Stomach (tissue), 9 donors: Measurements from ENCODE around the gene MCF2L2. TPM values are rescaled to one million over a fixed set of nuclear protein-coding genes. Genes with fewer than 3 reads are reported as not detected.

Experiments used
- DNase-seq, 2 donors: peaks; one replicate each; pipeline versions ENCODE4 v3.0.0 to v3.0.0-alpha.2; 2013 to 2019
- H3K27ac ChIP-seq, 5 donors: fragments of 200-600 bp in 4 of 5; sonication (generic) in 4 of 5; one replicate each; pipeline ENCODE4 v1.5.1; 2013 to 2019; ENCODE audit warnings: mild to moderate bottlenecking in 1 of 5, moderate library complexity in 1 of 5
- H3K27me3 ChIP-seq, 3 donors: fragments of 200-600 bp; sonication (generic); one replicate each; pipeline ENCODE4 v1.5.1; 2017 to 2019; ENCODE audit warnings: mixed run types in 1 of 3
- H3K36me3 ChIP-seq, 4 donors: fragments of 200-600 bp; sonication (generic); 1 replicate in 3 of 4; 2 replicates in 1 of 4; pipeline ENCODE4 v1.5.1; 2016 to 2019
- H3K4me1 ChIP-seq, 4 donors: fragments of 200-600 bp; sonication (generic); one replicate each; pipeline ENCODE4 v1.5.1; 2016 to 2019
- H3K4me3 ChIP-seq, 4 donors: fragments of 200-600 bp; sonication (generic) in 3 of 4; one replicate each; pipeline ENCODE4 v1.5.1; 2016 to 2019; ENCODE audit warnings: mild to moderate bottlenecking in 1 of 4
- H3K9me3 ChIP-seq, 4 donors: fragments of 200-600 bp; sonication (generic); one replicate each; pipeline ENCODE4 v1.5.1; 2016 to 2019
- CTCF ChIP-seq, 7 experiments: fragments of 450-650 bp in 4 of 7; fragments of 200-600 bp in 3 of 7; sonication (generic) in 3 of 7; IDR thresholded peaks; one replicate each; pipeline ENCODE4 v1.5.1; 2016 to 2019; ENCODE audit warnings: antibody characterized with exemption in 7 of 7, control low read depth in 2 of 7, mild to moderate bottlenecking in 1 of 7
- EP300 ChIP-seq: sonication (generic); formaldehyde crosslinking; IDR thresholded peaks from one replicate; pipeline ENCODE4 v1.6.1; 2017; ENCODE audit warnings: antibody characterized with exemption
- POLR2A ChIP-seq, 4 donors: fragments of 450-650 bp; IDR thresholded peaks; one replicate each; pipeline ENCODE4 v1.6.1; 2016; ENCODE audit warnings: antibody characterized with exemption in 4 of 4, control low read depth in 2 of 4, mild to moderate bottlenecking in 1 of 4, moderate library complexity in 1 of 4
- POLR2AphosphoS5 ChIP-seq, 3 donors: sonication (generic); formaldehyde crosslinking; IDR thresholded peaks; one replicate each; pipeline ENCODE4 v1.6.1; 2016; ENCODE audit warnings: antibody characterized with exemption in 3 of 3
- WGBS, 5 donors: extraction: QIAGEN DNeasy Blood & Tissue Kit in 3 of 5; methylation state at CpG; one replicate each; pipeline versions ENCODE4 v1.1.5 to v1.1.7; 2013 to 2018; 5-methylcytosine and 5-hydroxymethylcytosine counted together
- intact Hi-C: fragments of 100-400 bp; cut with DNase I; formaldehyde crosslinking; loops from one replicate; pipeline ENCODE4 v1.15.1; 2023; ENCODE audit warnings: low total_unique reads
- polyA plus RNA-seq, 3 donors: library from polyadenylated mRNA; stranded (reverse); fragments of 200-250 nt; gene quantifications; one replicate each; pipeline ENCODE4 v1.2.3, GENCODE V29; 2013
- total RNA-seq, 5 donors: library from RNA; depleted of rRNA; stranded (reverse); fragments of >200 nt; gene quantifications; one replicate each; pipeline versions ENCODE4 v1.1.0 to v1.2.3, GENCODE V29; 2014 to 2016
- donor health status: healthy with polysubstance abuse.
- donor health status: Bipolar disorder and iron deficiency.
- donor health status: healthy.

The MCF2L2 gene
- total and polyA plus RNA-seq, 8 donors: 0.05 to 2.0 (median 0.22) TPM; not detected in 2

- intact Hi-C loops: no loop called here
- Histone ChIP-seq H3K4me1 (peaks cover 0 to 6% (median 0%) of the 10 kb centered on the region in 4 donors), H3K36me3 (no peaks in the 10 kb centered on the region), H3K9me3 (no peaks in the 10 kb centered on the region), H3K27me3 (no peaks in the 10 kb centered on the region), H3K27ac (no peak overlapping the region), H3K4me3 (no peak overlapping the region)
- DNase-seq: no peak
- WGBS, 5 donors: 78 to 94% (median 87%) methylated on average over 4 of the region's 4 CpGs
- TF ChIP-seq EP300: no peak
- no peak for TF ChIP-seq POLR2AphosphoS5 (IDR thresholded peaks at IDR 0.05)
- no peak for TF ChIP-seq CTCF (IDR thresholded peaks at IDR 0.05)
- TF ChIP-seq POLR2A (IDR thresholded peaks at IDR 0.05): no peak
These were observed 233.2 kb downstream of the MCF2L2 start for GRCh38 chr3:183195266-183195665.

DNA sequence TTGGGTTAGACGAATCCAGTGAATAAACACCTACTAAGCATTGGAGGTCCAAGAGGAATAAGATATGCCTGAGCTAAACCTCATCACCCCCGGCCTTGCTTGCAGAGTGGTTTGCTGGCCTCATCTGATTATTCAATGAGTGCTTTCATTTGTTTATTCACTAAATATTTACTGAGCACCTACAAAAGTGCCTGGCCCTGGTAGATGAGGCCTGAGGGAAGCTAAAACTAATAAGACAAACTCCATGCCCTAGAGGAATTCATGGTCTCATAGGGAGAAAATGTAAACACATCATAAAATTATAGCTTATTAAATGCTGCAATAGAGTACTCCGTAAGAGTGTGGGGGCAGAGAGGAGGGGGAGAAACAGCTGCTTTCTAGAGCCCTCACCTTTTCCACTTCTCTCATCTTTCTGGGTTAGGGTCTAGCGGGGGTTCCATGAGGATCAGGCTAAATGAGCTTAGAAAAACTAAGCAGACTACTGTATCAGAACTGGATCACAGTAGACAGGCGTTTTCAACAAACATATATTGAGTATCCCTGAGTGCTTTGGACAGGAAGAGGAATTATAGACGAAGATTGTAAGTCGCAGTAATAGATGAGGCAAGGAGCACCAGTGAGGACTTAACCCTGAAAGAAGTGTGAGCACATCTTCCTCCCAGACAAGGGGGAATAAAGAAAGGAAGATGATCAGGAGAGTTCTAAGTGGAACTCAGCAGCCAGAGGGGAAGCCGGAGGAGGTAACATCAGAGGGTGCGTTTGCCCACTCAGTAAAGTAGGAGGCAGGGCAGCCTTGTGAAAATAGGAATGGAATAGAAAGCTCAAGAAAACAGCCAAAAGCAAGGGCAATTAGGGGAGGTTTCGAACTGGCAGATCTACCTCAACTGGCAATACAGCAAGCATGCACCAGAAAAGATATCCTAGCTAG lies 234.4 kb downstream of the MCF2L2 start:
- WGBS, 5 donors: 51 to 69% (median 63%) methylated on average over 10 of the region's 10 CpGs
- Histone ChIP-seq H3K36me3 (no peaks in the 10 kb centered on the region), H3K27ac (no peak overlapping the region), H3K9me3 (no peaks in the 10 kb centered on the region), H3K27me3 (no peaks in the 10 kb centered on the region), H3K4me1 (peaks cover 0 to 6% (median 0%) of the 10 kb centered on the region in 4 donors), H3K4me3 (no peak overlapping the region)
- TF ChIP-seq EP300 (no peak), CTCF (IDR thresholded peaks at IDR 0.05) (no peak), POLR2A (IDR thresholded peaks at IDR 0.05) (no peak), POLR2AphosphoS5 (IDR thresholded peaks at IDR 0.05) (no peak)
- no peak for DNase-seq
- intact Hi-C loops: no loop called here

DNA sequence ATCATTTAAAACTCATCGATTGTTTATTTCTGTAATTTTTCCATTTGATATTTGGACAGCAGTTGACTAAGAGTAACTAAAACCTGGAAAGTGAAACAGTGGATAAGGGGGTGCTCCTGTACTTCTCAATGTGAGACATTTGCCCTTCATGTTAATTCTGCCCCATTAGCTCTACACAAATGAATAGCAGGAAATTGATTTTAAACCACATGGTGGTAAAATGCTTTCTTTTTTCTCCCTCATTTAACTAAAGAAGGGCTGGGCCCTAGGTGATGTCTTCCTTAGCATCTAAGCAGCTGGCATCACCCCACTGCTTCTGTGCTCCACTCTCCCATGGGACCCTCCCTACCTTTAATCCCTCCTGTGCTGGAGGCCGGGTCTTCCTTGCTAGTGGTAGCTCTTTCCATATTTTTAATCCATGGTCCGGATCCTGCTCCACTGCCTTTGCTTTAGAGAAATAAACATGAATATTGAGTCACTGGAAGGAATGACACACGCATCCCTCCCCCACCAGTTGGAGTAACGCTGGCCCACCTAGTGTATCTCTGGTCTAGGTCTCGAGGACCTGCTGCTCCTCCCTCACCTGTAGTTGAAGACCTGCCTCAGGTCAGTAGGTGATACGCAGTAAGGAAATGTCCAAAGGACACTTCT lies 235.6 kb downstream of the MCF2L2 start:
- TF ChIP-seq EP300 (no peak), CTCF (IDR thresholded peaks at IDR 0.05) (no peak), POLR2A (IDR thresholded peaks at IDR 0.05) (no peak), POLR2AphosphoS5 (IDR thresholded peaks at IDR 0.05) (no peak)
- intact Hi-C loops: no loop called here

DNA sequence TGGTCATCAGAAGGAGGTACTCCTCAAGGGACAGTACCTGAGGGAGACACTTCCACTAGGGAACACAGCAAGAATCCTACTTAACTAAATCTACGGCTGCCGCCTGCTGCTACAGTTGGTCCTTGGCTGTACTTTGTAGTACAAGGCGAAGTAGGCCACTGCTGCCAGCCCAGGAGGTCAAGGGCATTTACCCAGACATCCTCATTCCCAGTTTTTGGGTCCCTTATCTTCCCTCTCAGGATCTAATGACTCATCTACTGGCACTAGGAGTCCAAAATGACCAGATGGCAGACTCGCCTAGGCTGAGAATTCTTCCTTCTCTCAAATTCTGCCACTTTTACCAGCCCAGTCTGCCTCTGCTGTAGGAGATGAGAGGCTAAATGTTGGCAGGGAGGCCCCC lies 238.8 kb downstream of the MCF2L2 start:
- no peak for TF ChIP-seq EP300
- no peak for TF ChIP-seq POLR2AphosphoS5 (IDR thresholded peaks at IDR 0.05)
- no peak for TF ChIP-seq CTCF (IDR thresholded peaks at IDR 0.05)
- TF ChIP-seq POLR2A (IDR thresholded peaks at IDR 0.05): no peak
- WGBS, 5 donors: 88 to 97% (median 92%) methylated on average over 4 of the region's 4 CpGs
- Histone ChIP-seq H3K36me3 (no peaks in the 10 kb centered on the region), H3K27ac (no peak overlapping the region), H3K27me3 (no peaks in the 10 kb centered on the region), H3K4me1 (peaks cover 0 to 15% (median 6%) of the 10 kb centered on the region in 4 donors), H3K4me3 (no peak overlapping the region), H3K9me3 (no peaks in the 10 kb centered on the region)
- no peak for DNase-seq
- intact Hi-C loops: loop anchor here (5.0 kb wide), 1 partner anchor 193 kb away; no protein-coding TSS in a partner anchor

More for the DNA sequence above, 235.6 kb downstream of the MCF2L2 start:
- Histone ChIP-seq H3K27ac (no peak overlapping the region), H3K27me3 (no peaks in the 10 kb centered on the region), H3K36me3 (no peaks in the 10 kb centered on the region), H3K9me3 (no peaks in the 10 kb centered on the region), H3K4me3 (no peak overlapping the region), H3K4me1 (peaks cover 0 to 6% (median 0%) of the 10 kb centered on the region in 4 donors)
- WGBS, 5 donors: 94 to 97% (median 96%) methylated on average over 7 of the region's 7 CpGs
- no peak for DNase-seq
